WTC11 (cell line): ENCODE measurements around the gene HEYL. TPM values are rescaled to one million over a fixed set of nuclear protein-coding genes. Genes with fewer than 3 reads are reported as not detected.

ENCODE experiments used
- ATAC-seq: fragments of 200-7000 bp; cut with Tn5 transposase; 2 replicates; pipeline ENCODE4 v1.10.0; 2021; ENCODE audit warnings: mild to moderate bottlenecking, moderate library complexity
- CTCF ChIA-PET: fragments of 300-600 bp; sonication (Branson Sonifier 250); formaldehyde crosslinking; loops from one replicate; lab custom pipeline; 2021; ENCODE audit warnings: antibody characterized with exemption; lab: Charles Lee
- POLR2A ChIA-PET: fragments of 350-600 bp; sonication (Branson Sonifier 250); formaldehyde crosslinking; loops from one replicate; lab custom pipeline; 2021; ENCODE audit warnings: antibody characterized with exemption; lab: Charles Lee
- DNase-seq: peaks from one replicate; pipeline ENCODE4 v3.0.0; 2021; ENCODE audit warnings: low spot score
- H3K27ac Mint-ChIP-seq: 2 replicates; pipeline ENCODE4 v1.8.0; 2021; ENCODE audit warnings: mixed read lengths
- H3K27me3 Mint-ChIP-seq: 2 replicates; pipeline ENCODE4 v1.8.0; 2021; ENCODE audit warnings: low read depth, mild to moderate bottlenecking, moderate library complexity, mixed read lengths
- H3K36me3 Mint-ChIP-seq: 2 replicates; pipeline ENCODE4 v1.8.0; 2021; ENCODE audit warnings: mixed read lengths
- H3K4me1 Mint-ChIP-seq: 2 replicates; pipeline ENCODE4 v1.8.0; 2022; ENCODE audit warnings: mixed read lengths
- H3K4me3 Mint-ChIP-seq: 2 replicates; pipeline ENCODE4 v1.8.0; 2021; ENCODE audit warnings: mild to moderate bottlenecking, moderate library complexity, mixed read lengths
- H3K9me3 Mint-ChIP-seq: 2 replicates; pipeline ENCODE4 v1.8.0; 2021; ENCODE audit warnings: mixed read lengths
- FOXJ3 ChIP-seq: sonication (generic); formaldehyde crosslinking; IDR thresholded peaks from 2 replicates; pipeline ENCODE4 v1.9.0; 2021; ENCODE audit warnings: missing genetic modification reagents, mild to moderate bottlenecking, borderline replicate concordance
- MXD4 ChIP-seq: fragments of 250-450 bp; sonication (Bioruptor Pico); IDR thresholded peaks from 2 replicates; pipeline ENCODE4 v1.8.0; 2021; ENCODE audit warnings: mild to moderate bottlenecking, moderate library complexity, borderline replicate concordance
- NFATC4 ChIP-seq: fragments of 250-450 bp; sonication (Bioruptor Pico); IDR thresholded peaks from 2 replicates; pipeline ENCODE4 v1.9.0; 2021; ENCODE audit warnings: mild to moderate bottlenecking
- NFYB ChIP-seq: sonication (generic); formaldehyde crosslinking; conservative IDR thresholded peaks from 2 replicates; pipeline ENCODE4 v1.8.0; 2022; ENCODE audit warnings: low read depth, missing genetic modification reagents
- RORB ChIP-seq: fragments of 250-450 bp; sonication (Bioruptor Pico); IDR thresholded peaks from 2 replicates; pipeline ENCODE4 v1.9.0; 2021; ENCODE audit warnings: mild to moderate bottlenecking
- SP1 ChIP-seq: sonication (generic); formaldehyde crosslinking; conservative IDR thresholded peaks from 2 replicates; pipeline ENCODE4 v1.8.1; 2022; ENCODE audit warnings: missing genetic modification reagents
- total RNA-seq: library from RNA; stranded (reverse); gene quantifications from 3 replicates; pipeline ENCODE4 v1.2.3, GENCODE V29; 2021
- TF ChIP-seq, protein P1 (sequence below): sonication (generic); formaldehyde crosslinking; IDR thresholded peaks from 2 replicates; pipeline ENCODE4 v1.8.1; 2023; ENCODE audit warnings: mild to moderate bottlenecking, moderate library complexity, missing genetic modification reagents
- TF ChIP-seq, protein P2 (sequence below): sonication (generic); formaldehyde crosslinking; conservative IDR thresholded peaks from 2 replicates; pipeline ENCODE4 v1.8.1; 2022; ENCODE audit warnings: mild to moderate bottlenecking, missing genetic modification reagents
- TF ChIP-seq, protein P3 (sequence below): sonication (generic); formaldehyde crosslinking; IDR thresholded peaks from 2 replicates; pipeline ENCODE4 v1.8.0; 2023; ENCODE audit warnings: mild to moderate bottlenecking, missing genetic modification reagents
- TF ChIP-seq, protein P4 (sequence below): sonication (generic); formaldehyde crosslinking; IDR thresholded peaks from 2 replicates; pipeline ENCODE4 v1.8.1; 2023; ENCODE audit warnings: mild to moderate bottlenecking, missing genetic modification reagents
- TF ChIP-seq, protein P5 (sequence below): sonication (generic); formaldehyde crosslinking; IDR thresholded peaks from 2 replicates; pipeline ENCODE4 v1.8.1; 2022; ENCODE audit warnings: missing genetic modification reagents, borderline replicate concordance
- TF ChIP-seq, protein P6 (sequence below): fragments of 250-450 bp; sonication (Bioruptor Pico); IDR thresholded peaks from 2 replicates; pipeline ENCODE4 v1.8.0; 2021; ENCODE audit warnings: mild to moderate bottlenecking
- TF ChIP-seq, protein P7 (sequence below): sonication (generic); formaldehyde crosslinking; IDR thresholded peaks from 2 replicates; pipeline ENCODE4 v1.8.0; 2022; ENCODE audit warnings: mild to moderate bottlenecking, missing genetic modification reagents

The HEYL gene
- total RNA-seq, 1 experiment from 2014 or later: 2.3 TPM

DNA sequence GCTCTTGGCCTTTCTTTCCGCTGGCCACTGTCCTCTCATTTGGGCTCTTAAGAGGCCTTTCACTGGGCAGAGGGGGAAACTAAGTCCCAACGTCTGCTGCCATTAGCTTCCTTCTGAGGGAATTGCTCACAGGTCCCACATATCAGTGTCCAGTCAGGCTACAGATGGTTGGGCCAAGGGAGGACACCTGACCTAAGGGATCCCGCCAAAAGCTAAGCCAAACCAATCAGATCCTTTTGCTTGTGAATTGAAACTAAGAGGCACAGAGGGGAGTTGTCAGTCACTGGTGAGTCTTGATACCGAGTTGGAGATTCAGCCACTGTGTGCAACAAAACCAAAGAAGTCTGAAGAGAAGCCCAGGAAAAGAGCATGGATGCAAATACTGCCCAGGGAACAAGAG lies 38.2 kb upstream of the HEYL start (continued):
- TF ChIP-seq SP1 (no peak), NFYB (no peak), MXD4 (CRISPR knock-in tag) (no peak)
- TF ChIP-seq, protein P1, sequence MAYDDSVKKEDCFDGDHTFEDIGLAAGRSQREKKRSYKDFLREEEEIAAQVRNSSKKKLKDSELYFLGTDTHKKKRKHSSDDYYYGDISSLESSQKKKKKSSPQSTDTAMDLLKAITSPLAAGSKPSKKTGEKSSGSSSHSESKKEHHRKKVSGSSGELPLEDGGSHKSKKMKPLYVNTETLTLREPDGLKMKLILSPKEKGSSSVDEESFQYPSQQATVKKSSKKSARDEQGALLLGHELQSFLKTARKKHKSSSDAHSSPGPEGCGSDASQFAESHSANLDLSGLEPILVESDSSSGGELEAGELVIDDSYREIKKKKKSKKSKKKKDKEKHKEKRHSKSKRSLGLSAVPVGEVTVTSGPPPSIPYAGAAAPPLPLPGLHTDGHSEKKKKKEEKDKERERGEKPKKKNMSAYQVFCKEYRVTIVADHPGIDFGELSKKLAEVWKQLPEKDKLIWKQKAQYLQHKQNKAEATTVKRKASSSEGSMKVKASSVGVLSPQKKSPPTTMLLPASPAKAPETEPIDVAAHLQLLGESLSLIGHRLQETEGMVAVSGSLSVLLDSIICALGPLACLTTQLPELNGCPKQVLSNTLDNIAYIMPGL (CRISPR knock-in tag): no peak
- TF ChIP-seq, protein P2, sequence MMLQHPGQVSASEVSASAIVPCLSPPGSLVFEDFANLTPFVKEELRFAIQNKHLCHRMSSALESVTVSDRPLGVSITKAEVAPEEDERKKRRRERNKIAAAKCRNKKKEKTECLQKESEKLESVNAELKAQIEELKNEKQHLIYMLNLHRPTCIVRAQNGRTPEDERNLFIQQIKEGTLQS: no peak

DNA sequence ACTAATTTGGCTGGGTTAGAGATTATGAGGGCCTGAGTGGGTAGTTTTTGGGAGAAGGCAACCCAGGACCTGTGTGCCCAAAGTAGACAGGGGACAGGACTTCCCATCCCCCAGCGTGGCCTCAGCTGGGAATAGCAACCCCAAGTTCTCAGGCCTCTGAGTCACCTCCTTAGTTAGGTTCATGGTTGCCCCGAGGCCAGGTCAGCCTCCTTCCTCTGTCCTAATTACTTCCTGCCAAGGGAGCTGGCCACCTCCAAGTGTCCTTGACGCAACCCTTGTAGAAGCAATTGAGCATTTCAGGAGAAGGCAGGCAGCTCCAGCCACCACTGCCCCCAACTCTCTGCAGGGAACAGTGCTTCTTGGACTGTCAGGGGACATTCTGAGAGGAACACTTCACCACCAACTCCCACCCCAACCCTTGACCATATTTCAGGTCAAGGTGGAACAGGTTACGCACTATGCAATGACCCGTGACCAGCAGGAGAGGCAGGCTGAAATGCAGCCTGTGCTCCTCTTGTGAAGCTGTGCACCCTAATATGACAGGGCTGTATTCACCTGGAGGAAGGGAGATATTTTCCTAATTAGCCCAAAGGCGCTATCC lies 37.6 kb upstream of the HEYL start:
- no peaks in the 10 kb centered on the region for H3K36me3 Mint-ChIP-seq
- no peaks in the 10 kb centered on the region for H3K9me3 Mint-ChIP-seq
- TF ChIP-seq, protein P3, sequence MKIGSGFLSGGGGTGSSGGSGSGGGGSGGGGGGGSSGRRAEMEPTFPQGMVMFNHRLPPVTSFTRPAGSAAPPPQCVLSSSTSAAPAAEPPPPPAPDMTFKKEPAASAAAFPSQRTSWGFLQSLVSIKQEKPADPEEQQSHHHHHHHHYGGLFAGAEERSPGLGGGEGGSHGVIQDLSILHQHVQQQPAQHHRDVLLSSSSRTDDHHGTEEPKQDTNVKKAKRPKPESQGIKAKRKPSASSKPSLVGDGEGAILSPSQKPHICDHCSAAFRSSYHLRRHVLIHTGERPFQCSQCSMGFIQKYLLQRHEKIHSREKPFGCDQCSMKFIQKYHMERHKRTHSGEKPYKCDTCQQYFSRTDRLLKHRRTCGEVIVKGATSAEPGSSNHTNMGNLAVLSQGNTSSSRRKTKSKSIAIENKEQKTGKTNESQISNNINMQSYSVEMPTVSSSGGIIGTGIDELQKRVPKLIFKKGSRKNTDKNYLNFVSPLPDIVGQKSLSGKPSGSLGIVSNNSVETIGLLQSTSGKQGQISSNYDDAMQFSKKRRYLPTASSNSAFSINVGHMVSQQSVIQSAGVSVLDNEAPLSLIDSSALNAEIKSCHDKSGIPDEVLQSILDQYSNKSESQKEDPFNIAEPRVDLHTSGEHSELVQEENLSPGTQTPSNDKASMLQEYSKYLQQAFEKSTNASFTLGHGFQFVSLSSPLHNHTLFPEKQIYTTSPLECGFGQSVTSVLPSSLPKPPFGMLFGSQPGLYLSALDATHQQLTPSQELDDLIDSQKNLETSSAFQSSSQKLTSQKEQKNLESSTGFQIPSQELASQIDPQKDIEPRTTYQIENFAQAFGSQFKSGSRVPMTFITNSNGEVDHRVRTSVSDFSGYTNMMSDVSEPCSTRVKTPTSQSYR (CRISPR knock-in tag): no peak
- TF ChIP-seq, protein P4, sequence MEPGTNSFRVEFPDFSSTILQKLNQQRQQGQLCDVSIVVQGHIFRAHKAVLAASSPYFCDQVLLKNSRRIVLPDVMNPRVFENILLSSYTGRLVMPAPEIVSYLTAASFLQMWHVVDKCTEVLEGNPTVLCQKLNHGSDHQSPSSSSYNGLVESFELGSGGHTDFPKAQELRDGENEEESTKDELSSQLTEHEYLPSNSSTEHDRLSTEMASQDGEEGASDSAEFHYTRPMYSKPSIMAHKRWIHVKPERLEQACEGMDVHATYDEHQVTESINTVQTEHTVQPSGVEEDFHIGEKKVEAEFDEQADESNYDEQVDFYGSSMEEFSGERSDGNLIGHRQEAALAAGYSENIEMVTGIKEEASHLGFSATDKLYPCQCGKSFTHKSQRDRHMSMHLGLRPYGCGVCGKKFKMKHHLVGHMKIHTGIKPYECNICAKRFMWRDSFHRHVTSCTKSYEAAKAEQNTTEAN: no peak
- TF ChIP-seq, protein P5, sequence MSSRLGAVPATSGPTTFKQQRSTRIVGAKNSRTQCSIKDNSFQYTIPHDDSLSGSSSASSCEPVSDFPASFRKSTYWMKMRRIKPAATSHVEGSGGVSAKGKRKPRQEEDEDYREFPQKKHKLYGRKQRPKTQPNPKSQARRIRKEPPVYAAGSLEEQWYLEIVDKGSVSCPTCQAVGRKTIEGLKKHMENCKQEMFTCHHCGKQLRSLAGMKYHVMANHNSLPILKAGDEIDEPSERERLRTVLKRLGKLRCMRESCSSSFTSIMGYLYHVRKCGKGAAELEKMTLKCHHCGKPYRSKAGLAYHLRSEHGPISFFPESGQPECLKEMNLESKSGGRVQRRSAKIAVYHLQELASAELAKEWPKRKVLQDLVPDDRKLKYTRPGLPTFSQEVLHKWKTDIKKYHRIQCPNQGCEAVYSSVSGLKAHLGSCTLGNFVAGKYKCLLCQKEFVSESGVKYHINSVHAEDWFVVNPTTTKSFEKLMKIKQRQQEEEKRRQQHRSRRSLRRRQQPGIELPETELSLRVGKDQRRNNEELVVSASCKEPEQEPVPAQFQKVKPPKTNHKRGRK (CRISPR knock-in tag): no peak
- TF ChIP-seq RORB: no peak
- TF ChIP-seq, protein P6, sequence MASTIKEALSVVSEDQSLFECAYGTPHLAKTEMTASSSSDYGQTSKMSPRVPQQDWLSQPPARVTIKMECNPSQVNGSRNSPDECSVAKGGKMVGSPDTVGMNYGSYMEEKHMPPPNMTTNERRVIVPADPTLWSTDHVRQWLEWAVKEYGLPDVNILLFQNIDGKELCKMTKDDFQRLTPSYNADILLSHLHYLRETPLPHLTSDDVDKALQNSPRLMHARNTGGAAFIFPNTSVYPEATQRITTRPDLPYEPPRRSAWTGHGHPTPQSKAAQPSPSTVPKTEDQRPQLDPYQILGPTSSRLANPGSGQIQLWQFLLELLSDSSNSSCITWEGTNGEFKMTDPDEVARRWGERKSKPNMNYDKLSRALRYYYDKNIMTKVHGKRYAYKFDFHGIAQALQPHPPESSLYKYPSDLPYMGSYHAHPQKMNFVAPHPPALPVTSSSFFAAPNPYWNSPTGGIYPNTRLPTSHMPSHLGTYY (CRISPR knock-in tag): no peak
- TF ChIP-seq, protein P7, sequence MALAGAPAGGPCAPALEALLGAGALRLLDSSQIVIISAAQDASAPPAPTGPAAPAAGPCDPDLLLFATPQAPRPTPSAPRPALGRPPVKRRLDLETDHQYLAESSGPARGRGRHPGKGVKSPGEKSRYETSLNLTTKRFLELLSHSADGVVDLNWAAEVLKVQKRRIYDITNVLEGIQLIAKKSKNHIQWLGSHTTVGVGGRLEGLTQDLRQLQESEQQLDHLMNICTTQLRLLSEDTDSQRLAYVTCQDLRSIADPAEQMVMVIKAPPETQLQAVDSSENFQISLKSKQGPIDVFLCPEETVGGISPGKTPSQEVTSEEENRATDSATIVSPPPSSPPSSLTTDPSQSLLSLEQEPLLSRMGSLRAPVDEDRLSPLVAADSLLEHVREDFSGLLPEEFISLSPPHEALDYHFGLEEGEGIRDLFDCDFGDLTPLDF (CRISPR knock-in tag): no peak
- TF ChIP-seq FOXJ3 (CRISPR knock-in tag): no peak
- TF ChIP-seq NFATC4 (CRISPR knock-in tag): no peak
- TF ChIP-seq, all 79 proteins: peak for 0
- DNase-seq: no peak
- no peak for ATAC-seq
- H3K4me1 Mint-ChIP-seq: no peaks in the 10 kb centered on the region
- no peak overlapping the region for H3K4me3 Mint-ChIP-seq
- ChIA-PET POLR2A (no interaction called here), CTCF (interaction anchor here (2.9 kb wide), 1 partner anchor 19 kb away, joined by 11 read pairs; no protein-coding TSS in a partner anchor)
- H3K27ac Mint-ChIP-seq: no peak overlapping the region
- peaks cover 99% of the 10 kb centered on the region for H3K27me3 Mint-ChIP-seq
